Caco-2 (cell line): ENCODE measurements around the gene TMEM183A. TPM values are rescaled to one million over a fixed set of nuclear protein-coding genes. Genes with fewer than 3 reads are reported as not detected.

Experiments used
- BruUV-seq: library from RNA; stranded (reverse); fragments of 400-500 nt; replicated peaks from 2 replicates; lab custom pipeline; 2021; lab: Mats Ljungman, UMichigan
- CTCF ChIA-PET: fragments of 300-600 bp; sonication (Branson Sonifier 250); formaldehyde crosslinking; loops from one replicate; lab custom pipeline; 2022; ENCODE audit warnings: antibody characterized with exemption; lab: Charles Lee
- POLR2A ChIA-PET: fragments of 300-600 bp; sonication (Branson Sonifier 250); formaldehyde crosslinking; loops from one replicate; lab custom pipeline; 2022; ENCODE audit warnings: antibody characterized with exemption; lab: Charles Lee
- DNase-seq, 2 experiments: peaks; one replicate each; pipeline versions ENCODE4 v3.0.0 to v3.0.0-alpha.2; 2020 to 2022
- H3K27me3 ChIP-seq: replicated peaks from 2 replicates; pipeline ENCODE4 v1.6.0; 2011; ENCODE audit warnings: low read length; ENCODE audit not compliant: control insufficient read depth, insufficient read depth
- H3K36me3 ChIP-seq: 2 replicates; pipeline ENCODE4 v1.5.1; 2011; ENCODE audit warnings: low read length; ENCODE audit not compliant: control insufficient read depth, insufficient read depth
- H3K4me1 ChIP-seq: fragments of 250-450 bp; sonication (Bioruptor Pico); 2 replicates; pipeline ENCODE4 v1.5.1; 2020; ENCODE audit warnings: mild to moderate bottlenecking
- H3K4me3 ChIP-seq: 2 replicates; pipeline ENCODE4 v1.5.1; 2011; ENCODE audit warnings: low read depth, mild to moderate bottlenecking, control low read depth, low read length
- H3K9me3 ChIP-seq: fragments of 250-450 bp; sonication (Bioruptor Pico); 2 replicates; pipeline ENCODE4 v1.5.1; 2020; ENCODE audit warnings: mild to moderate bottlenecking, moderate library complexity
- H3K27ac Mint-ChIP-seq: one replicate; pipeline ENCODE4 v1.8.0; 2022; ENCODE audit warnings: mixed read lengths; ENCODE audit not compliant: unreplicated experiment
- H3K27me3 Mint-ChIP-seq: one replicate; pipeline ENCODE4 v1.8.0; 2022; ENCODE audit warnings: mixed read lengths; ENCODE audit not compliant: insufficient read depth, unreplicated experiment
- H3K36me3 Mint-ChIP-seq: one replicate; pipeline ENCODE4 v1.8.0; 2022; ENCODE audit warnings: mild to moderate bottlenecking, mixed read lengths; ENCODE audit not compliant: insufficient read depth, unreplicated experiment
- H3K4me1 Mint-ChIP-seq: one replicate; pipeline ENCODE4 v1.8.0; 2022; ENCODE audit warnings: low read depth, mixed read lengths; ENCODE audit not compliant: unreplicated experiment
- H3K4me3 Mint-ChIP-seq: one replicate; pipeline ENCODE4 v1.8.0; 2022; ENCODE audit warnings: mild to moderate bottlenecking, moderate library complexity, mixed read lengths; ENCODE audit not compliant: unreplicated experiment
- H3K9me3 Mint-ChIP-seq: one replicate; pipeline ENCODE4 v1.8.0; 2022; ENCODE audit warnings: mixed read lengths; ENCODE audit not compliant: unreplicated experiment
- CTCF ChIP-seq, 2 experiments: fragments of 200-600 bp in 1 of 2; IDR thresholded peaks; 1 replicate in 1 of 2; 2 replicates in 1 of 2; pipeline versions ENCODE4 v1.5.1 to v1.8.0; 2011 to 2022; ENCODE audit warnings: antibody characterized with exemption in 1 of 2, control low read depth in 1 of 2, inconsistent platforms in 1 of 2, low read depth in 1 of 2, low read length in 1 of 2, mild to moderate bottlenecking in 1 of 2, moderate library complexity in 1 of 2; ENCODE audit not compliant: insufficient read depth in 1 of 2, severe bottlenecking in 1 of 2, unreplicated experiment in 1 of 2
- intact Hi-C: fragments of 100-400 bp; cut with micrococcal nuclease; formaldehyde crosslinking; loops from one replicate; pipeline ENCODE4 v1.10.0; 2022; ENCODE audit not compliant: unreplicated experiment
- total RNA-seq: library from RNA; stranded (reverse); gene quantifications from 2 replicates; pipeline ENCODE4 v1.2.3, GENCODE V29; 2022

The TMEM183A gene
- total RNA-seq, 1 experiment from 2014 or later = 74.3 TPM

- BruUV-seq = no TSS peak
Measured at GRCh38 chr1:203065986-203066385, 58.8 kb downstream of the TMEM183A start.

GRCh38 chr1:203066965-203067364, 59.8 kb downstream of the TMEM183A start:
- Histone ChIP-seq H3K9me3 (no peaks in the 10 kb centered on the region), H3K4me1 (no peaks in the 10 kb centered on the region), H3K4me3 (no peak overlapping the region), H3K27me3 (no peaks in the 10 kb centered on the region), H3K36me3 (no peaks in the 10 kb centered on the region; the same call in 1 of the 2 replicates)
- Mint-ChIP-seq H3K4me1 (peaks cover 2% of the 10 kb centered on the region), H3K27ac (no peak overlapping the region), H3K36me3 (no peaks in the 10 kb centered on the region), H3K9me3 (no peaks in the 10 kb centered on the region), H3K27me3 (no peaks in the 10 kb centered on the region), H3K4me3 (no peak overlapping the region)
- DNase-seq = no peak
- ChIA-PET CTCF (interaction anchor here (2.2 kb wide), 1 partner anchor 28 kb away, joined by 7 read pairs; no protein-coding TSS in a partner anchor), POLR2A (no interaction called here)
- no peak for TF ChIP-seq CTCF (IDR thresholded peaks at IDR 0.05; ENCODE audit: insufficient read depth in 1 of 2, low read depth in 1 of 2, low read length in 1 of 2, severe bottlenecking in 1 of 2, unreplicated experiment in 1 of 2)
- intact Hi-C loops = no loop called here
- no TSS peak for BruUV-seq

More at GRCh38 chr1:203065986-203066385, 58.8 kb downstream of the TMEM183A start:
- POLR2A ChIA-PET = no interaction called here
- Histone ChIP-seq H3K9me3 (no peaks in the 10 kb centered on the region), H3K36me3 (no peaks in the 10 kb centered on the region; the same call in none of the 2 replicates), H3K4me3 (no peak overlapping the region), H3K27me3 (no peaks in the 10 kb centered on the region), H3K4me1 (peaks cover 8% of the 10 kb centered on the region; the same call in 1 of the 2 replicates)
- CTCF ChIA-PET = interaction anchor here (2.2 kb wide), 1 partner anchor 27 kb away, joined by 7 read pairs; no protein-coding TSS in a partner anchor
- Mint-ChIP-seq H3K4me3 (no peak overlapping the region), H3K27me3 (no peaks in the 10 kb centered on the region), H3K36me3 (no peaks in the 10 kb centered on the region), H3K4me1 (peaks cover 6% of the 10 kb centered on the region), H3K27ac (no peak overlapping the region), H3K9me3 (no peaks in the 10 kb centered on the region)
- no peak for DNase-seq
- intact Hi-C loops = no loop called here
- TF ChIP-seq CTCF (IDR thresholded peaks at IDR 0.05; ENCODE audit: insufficient read depth in 1 of 2, low read depth in 1 of 2, low read length in 1 of 2, severe bottlenecking in 1 of 2, unreplicated experiment in 1 of 2) = no peak

- POLR2A ChIA-PET = no interaction called here
- CTCF ChIA-PET = interaction anchor here (0.7 kb wide), 1 partner anchor 200 kb away, joined by 4 read pairs; no protein-coding TSS in a partner anchor
- no peak for TF ChIP-seq CTCF (IDR thresholded peaks at IDR 0.05; ENCODE audit: insufficient read depth in 1 of 2, low read depth in 1 of 2, low read length in 1 of 2, severe bottlenecking in 1 of 2, unreplicated experiment in 1 of 2)
Measured at GRCh38 chr1:203069030-203069747, 62.0 kb downstream of the TMEM183A start.

More at GRCh38 chr1:203069030-203069747, 62.0 kb downstream of the TMEM183A start:
- H3K9me3 Mint-ChIP-seq = no peaks in the 10 kb centered on the region
- no peaks in the 10 kb centered on the region for H3K27me3 Mint-ChIP-seq
- BruUV-seq = no TSS peak
- H3K9me3 ChIP-seq = no peaks in the 10 kb centered on the region
- no peak overlapping the region for H3K4me3 Mint-ChIP-seq
- H3K27ac Mint-ChIP-seq = no peak overlapping the region
- H3K4me1 Mint-ChIP-seq = no peaks in the 10 kb centered on the region
- intact Hi-C loops = no loop called here
- no peaks in the 10 kb centered on the region for H3K27me3 ChIP-seq
- H3K4me1 ChIP-seq = no peaks in the 10 kb centered on the region
- no peak for DNase-seq
- no peaks in the 10 kb centered on the region for H3K36me3 Mint-ChIP-seq
- no peaks in the 10 kb centered on the region for H3K36me3 ChIP-seq
- no peak overlapping the region for H3K4me3 ChIP-seq
